Keratinocyte (primary cell): ENCODE measurements around the gene CNIH1. TPM values are rescaled to one million over a fixed set of nuclear protein-coding genes. Genes with fewer than 3 reads are reported as not detected.
"Not testable (repeated sequence)": the region's sequence is repeated elsewhere in the genome, so short reads cannot be mapped to it uniquely, and the experiment has no call there.

Source experiments
- DNase-seq: peaks from one replicate; pipeline ENCODE4 v3.0.0-alpha.2; 2011; ENCODE audit warnings: low read depth, missing footprints, low spot score
- FAIRE-seq: peaks from 2 replicates; lab custom pipeline; 2011; peaks lifted over from hg19 to GRCh38; lab: Jason Lieb, UNC
- H2AFZ ChIP-seq: 2 replicates; pipeline ENCODE4 v1.6.0; 2012; ENCODE audit warnings: low read length, control low read depth, inconsistent platforms; ENCODE audit not compliant: control insufficient read depth
- H3K27ac ChIP-seq: 2 replicates; pipeline ENCODE4 v1.5.1; 2011; ENCODE audit warnings: low read length; ENCODE audit not compliant: control insufficient read depth, insufficient read depth
- H3K27me3 ChIP-seq: 3 replicates; pipeline ENCODE4 v1.6.0; 2011; ENCODE audit warnings: low read length; ENCODE audit not compliant: control insufficient read depth, insufficient read depth; ENCODE audit errors: extremely low read depth
- H3K36me3 ChIP-seq, 2 experiments: 2 replicates in 1 of 2; 3 replicates in 1 of 2; pipeline ENCODE4 v1.5.1; 2011; ENCODE audit warnings: low read length in 2 of 2, mild to moderate bottlenecking in 1 of 2; ENCODE audit not compliant: control insufficient read depth in 2 of 2, insufficient read depth in 2 of 2; ENCODE audit errors: extremely low read depth in 1 of 2
- H3K4me1 ChIP-seq: 3 replicates; pipeline ENCODE4 v1.5.1; 2011; ENCODE audit warnings: low read length; ENCODE audit not compliant: control insufficient read depth, insufficient read depth; ENCODE audit errors: extremely low read depth
- H3K4me2 ChIP-seq: 3 replicates; pipeline ENCODE4 v1.6.0; 2011; ENCODE audit warnings: low read depth, low read length; ENCODE audit not compliant: control insufficient read depth, insufficient read depth; ENCODE audit errors: extremely low read depth
- H3K4me3 ChIP-seq, 3 experiments: fragments of 200-600 bp in 1 of 3; sonication (generic) in 1 of 3; 2 replicates in 2 of 3; 3 replicates in 1 of 3; pipeline ENCODE4 v1.5.1; 2011 to 2016; ENCODE audit warnings: low read length in 3 of 3, mild to moderate bottlenecking in 3 of 3, control low read depth in 2 of 3, inconsistent platforms in 1 of 3, low read depth in 1 of 3, mixed read lengths in 1 of 3, mixed run types in 1 of 3, moderate library complexity in 1 of 3; ENCODE audit not compliant: control insufficient read depth in 2 of 3, insufficient read depth in 2 of 3; ENCODE audit errors: extremely low read depth in 1 of 3
- H3K79me2 ChIP-seq: 2 replicates; pipeline ENCODE4 v1.6.0; 2012; ENCODE audit warnings: low read length; ENCODE audit not compliant: control insufficient read depth, insufficient read depth
- H3K9ac ChIP-seq: 3 replicates; pipeline ENCODE4 v1.6.0; 2011; ENCODE audit warnings: low read length; ENCODE audit not compliant: control insufficient read depth, insufficient read depth; ENCODE audit errors: extremely low read depth
- H3K9me1 ChIP-seq: 3 replicates; pipeline ENCODE4 v1.6.0; 2011; ENCODE audit warnings: low read length; ENCODE audit not compliant: control insufficient read depth, insufficient read depth; ENCODE audit errors: extremely low read depth
- H3K9me3 ChIP-seq: 2 replicates; pipeline ENCODE4 v1.5.1; 2012; ENCODE audit warnings: low read depth, low read length; ENCODE audit not compliant: control insufficient read depth
- H4K20me1 ChIP-seq: 3 replicates; pipeline ENCODE4 v1.6.0; 2011; ENCODE audit warnings: low read length; ENCODE audit not compliant: control insufficient read depth, insufficient read depth; ENCODE audit errors: extremely low read depth
- CTCF ChIP-seq, 3 experiments: IDR thresholded peaks in 1 of 3; conservative IDR thresholded peaks in 1 of 3; optimal IDR thresholded peaks in 1 of 3; 2 replicates in 2 of 3; 3 replicates in 1 of 3; pipeline versions ENCODE3 to v1.5.1; 2011; ENCODE audit warnings: low read length in 3 of 3, mild to moderate bottlenecking in 3 of 3, moderate library complexity in 2 of 3, control low read depth in 1 of 3, inconsistent platforms in 1 of 3; ENCODE audit not compliant: insufficient read depth in 2 of 3; ENCODE audit errors: extremely low read depth in 1 of 3
- EZH2 ChIP-seq: IDR thresholded peaks from one replicate; pipeline ENCODE4 v1.6.1; 2012; ENCODE audit warnings: inconsistent platforms, mild to moderate bottlenecking, low read length, moderate library complexity
- dilution Hi-C: fragments of 300-500 bp; cut with MboI; formaldehyde crosslinking; loops from one replicate; pipeline ENCODE4 v1.7.0; 2020; ENCODE audit warnings: low sequenced_read_pairs; ENCODE audit not compliant: extremely low pct_ligation_motif_present
- polyA plus RNA-seq, 5 experiments: library from polyadenylated mRNA; depleted of rRNA in 3 of 5; stranded (reverse) in 3 of 5; stranded (forward) in 1 of 5; unstranded in 1 of 5; fragments of >200 nt; gene quantifications; 1 replicate in 1 of 5; 2 replicates in 3 of 5; 3 replicates in 1 of 5; pipeline versions ENCODE4 v1.2.1 to v1.2.3, GENCODE V29; 2011 to 2012; ENCODE audit warnings: missing spikeins in 2 of 5, low read depth in 1 of 5, low replicate concordance in 1 of 5

The CNIH1 gene
- polyA plus RNA-seq, 1 donor (not counting 4 experiments of a cell fraction or from before 2014, with no cell fraction given), result 322 TPM

GRCh38 chr14:54385556-54385955 lies 55.6 kb downstream of the CNIH1 start:
- no peaks in the 10 kb centered on the region for H3K79me2 ChIP-seq
- H3K4me2 ChIP-seq, result no peak overlapping the region
- no peak for DNase-seq
- H4K20me1 ChIP-seq, result no peaks in the 10 kb centered on the region
- no peak overlapping the region for H3K4me3 ChIP-seq
- H3K9me3 ChIP-seq, result no peaks in the 10 kb centered on the region
- no peaks in the 10 kb centered on the region for H3K4me1 ChIP-seq
- H3K9me1 ChIP-seq, result no peaks in the 10 kb centered on the region
- peaks cover 16% of the 10 kb centered on the region for H3K27me3 ChIP-seq
- dilution Hi-C loops, result no loop called here
- FAIRE-seq, result no peak
- no peaks in the 10 kb centered on the region for H3K36me3 ChIP-seq
- H2AFZ ChIP-seq, result no peak overlapping the region
- no peak for TF ChIP-seq EZH2
- no peak overlapping the region for H3K27ac ChIP-seq
- H3K9ac ChIP-seq, result no peak overlapping the region

- TF ChIP-seq EZH2, result no peak
- H3K9ac ChIP-seq, result no peak overlapping the region
- dilution Hi-C loops, result no loop called here
- H2AFZ ChIP-seq, result no peak overlapping the region
- no peaks in the 10 kb centered on the region for H3K9me1 ChIP-seq
- H3K27ac ChIP-seq, result no peak overlapping the region
- H3K4me1 ChIP-seq, result no peaks in the 10 kb centered on the region
- FAIRE-seq, result no peak
- H4K20me1 ChIP-seq, result no peaks in the 10 kb centered on the region
- DNase-seq, result no peak
- no peaks in the 10 kb centered on the region for H3K9me3 ChIP-seq
- H3K36me3 ChIP-seq, result no peaks in the 10 kb centered on the region
- H3K4me2 ChIP-seq, result no peak overlapping the region
- H3K27me3 ChIP-seq, result peaks cover 16% of the 10 kb centered on the region
- no peak overlapping the region for H3K4me3 ChIP-seq
- H3K79me2 ChIP-seq, result no peaks in the 10 kb centered on the region
Observed at GRCh38 chr14:54383835-54384234, 57.3 kb downstream of the CNIH1 start.

DNA sequence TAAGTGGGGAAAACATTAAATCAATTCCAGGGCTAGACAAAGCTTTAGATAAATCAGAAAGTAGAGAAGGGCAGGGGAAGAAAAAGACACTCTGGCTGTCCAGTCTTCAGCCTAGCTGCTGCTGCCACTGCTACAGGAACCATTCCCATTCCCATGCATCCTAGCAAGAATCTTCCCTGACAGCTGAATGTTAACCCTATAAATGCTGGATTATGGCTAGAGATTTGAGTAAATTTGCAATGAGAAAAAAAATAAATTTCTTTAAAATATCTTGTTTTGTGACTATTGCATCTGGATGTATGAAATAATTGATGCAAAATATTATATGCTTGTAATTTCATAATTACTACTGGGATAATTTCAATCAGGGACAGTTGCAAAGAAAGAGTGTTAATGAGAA lies 59.4 kb downstream of the CNIH1 start:
- no peak overlapping the region for H3K9ac ChIP-seq
- H4K20me1 ChIP-seq, result no peaks in the 10 kb centered on the region
- FAIRE-seq (no peak), DNase-seq (no peak)
- H3K4me2 ChIP-seq, result no peak overlapping the region
- H3K27me3 ChIP-seq, result peaks cover 19% of the 10 kb centered on the region
- H3K4me3 ChIP-seq, result no peak overlapping the region
- H3K9me1 ChIP-seq, result no peaks in the 10 kb centered on the region
- TF ChIP-seq CTCF (optimal IDR thresholded peaks at IDR 0.05 in 1 of 3, IDR thresholded peaks at IDR 0.05 in 1 of 3, conservative IDR thresholded peaks at IDR 0.05 in 1 of 3; ENCODE audit: extremely low read depth in 1 of 3, insufficient read depth in 2 of 3, low read length in 3 of 3) (no peak), EZH2 (no peak)
- H3K4me1 ChIP-seq, result no peaks in the 10 kb centered on the region
- no peak overlapping the region for H2AFZ ChIP-seq
- no peaks in the 10 kb centered on the region for H3K79me2 ChIP-seq
- no peak overlapping the region for H3K27ac ChIP-seq
- dilution Hi-C loops, result no loop called here
- H3K9me3 ChIP-seq, result no peaks in the 10 kb centered on the region
- no peaks in the 10 kb centered on the region for H3K36me3 ChIP-seq

DNA sequence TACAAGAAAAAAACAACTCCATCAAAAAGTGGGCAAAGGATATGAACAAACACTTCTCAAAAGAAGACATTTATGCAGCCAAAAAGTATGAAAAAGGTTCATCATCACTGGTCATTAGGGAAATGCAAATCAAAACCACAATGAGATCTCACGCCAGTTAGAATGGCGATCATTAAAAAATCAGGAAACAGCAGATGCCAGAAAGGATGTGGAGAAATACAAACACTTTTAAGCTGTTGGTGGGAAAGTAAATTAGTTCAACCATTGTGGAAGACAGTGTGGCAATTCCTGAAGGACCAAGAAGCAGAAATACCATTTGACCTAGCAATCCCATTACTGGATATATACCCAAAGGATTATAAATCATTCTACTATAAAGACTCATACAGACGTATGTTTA lies 60.6 kb downstream of the CNIH1 start:
- H3K9me3 ChIP-seq, H3K4me2 ChIP-seq, H3K36me3 ChIP-seq, H3K79me2 ChIP-seq, FAIRE-seq, H3K9me1 ChIP-seq, H2AFZ ChIP-seq, H3K9ac ChIP-seq, H3K27ac ChIP-seq, DNase-seq, H3K4me3 ChIP-seq, dilution Hi-C loops, H4K20me1 ChIP-seq, H3K4me1 ChIP-seq: not testable (repeated sequence)
- H3K27me3 ChIP-seq, result peaks cover 11% of the 10 kb centered on the region
